GM18505 (cell line): ENCODE measurements around the gene ALPP.
"Not testable (repeated sequence)": the region's sequence is repeated elsewhere in the genome, so short reads cannot be mapped to it uniquely, and the experiment has no call there.

Experiments
- ATAC-seq: cut with Tn5 transposase; IDR thresholded peaks from one replicate; pipeline ENCODE4 v1.9.1; 2021; ENCODE audit not compliant: unreplicated experiment
- POLR2A ChIP-seq: IDR thresholded peaks from 4 replicates; pipeline ENCODE4 v1.6.1; 2011; ENCODE audit warnings: borderline replicate concordance; ENCODE audit not compliant: insufficient read depth, insufficient read length; ENCODE audit errors: extremely low read depth

ALPP gene

GRCh38 chr2:232386740-232387450 is 8.3 kb downstream of the ALPP start:
- TF ChIP-seq POLR2A: no peak
- ATAC-seq: no peak

GRCh38 chr2:232387451-232388171 is 9.1 kb downstream of the ALPP start:
- TF ChIP-seq POLR2A: no peak
- no peak for ATAC-seq

- ATAC-seq: no peak
- no peak for TF ChIP-seq POLR2A
Measured at GRCh38 chr2:232388324-232388891, 9.9 kb downstream of the ALPP start.

- TF ChIP-seq POLR2A: no peak
- ATAC-seq: no peak
Measured at GRCh38 chr2:232389327-232389726, 10.8 kb downstream of the ALPP start.

GRCh38 chr2:232390661-232391060 is 12.1 kb downstream of the ALPP start:
- no peak for TF ChIP-seq POLR2A
- ATAC-seq: no peak

GRCh38 chr2:232393556-232393955 is 15.0 kb downstream of the ALPP start:
- no peak for ATAC-seq
- no peak for TF ChIP-seq POLR2A

- ATAC-seq: not testable (repeated sequence)
Measured at GRCh38 chr2:232394431-232394830, 15.9 kb downstream of the ALPP start.

- no peak for ATAC-seq
- TF ChIP-seq POLR2A: no peak
Measured at GRCh38 chr2:232395586-232395985, 17.0 kb downstream of the ALPP start.

- TF ChIP-seq POLR2A: no peak
- no peak for ATAC-seq
Measured at GRCh38 chr2:232396683-232397082, 18.1 kb downstream of the ALPP start.

GRCh38 chr2:232398293-232399034 is 19.9 kb downstream of the ALPP start:
- TF ChIP-seq POLR2A: no peak
- ATAC-seq: no peak

GRCh38 chr2:232400256-232401015 is 21.9 kb downstream of the ALPP start:
- TF ChIP-seq POLR2A: no peak
- ATAC-seq: no peak

- ATAC-seq: no peak
- no peak for TF ChIP-seq POLR2A
Measured at GRCh38 chr2:232402518-232402917, 24.0 kb downstream of the ALPP start.
